ENCODE data around the gene KREMEN1.
"Not testable (repeated sequence)": the region's sequence is repeated elsewhere in the genome, so short reads cannot be mapped to it uniquely, and the experiment has no call there.

KREMEN1 gene

DNA sequence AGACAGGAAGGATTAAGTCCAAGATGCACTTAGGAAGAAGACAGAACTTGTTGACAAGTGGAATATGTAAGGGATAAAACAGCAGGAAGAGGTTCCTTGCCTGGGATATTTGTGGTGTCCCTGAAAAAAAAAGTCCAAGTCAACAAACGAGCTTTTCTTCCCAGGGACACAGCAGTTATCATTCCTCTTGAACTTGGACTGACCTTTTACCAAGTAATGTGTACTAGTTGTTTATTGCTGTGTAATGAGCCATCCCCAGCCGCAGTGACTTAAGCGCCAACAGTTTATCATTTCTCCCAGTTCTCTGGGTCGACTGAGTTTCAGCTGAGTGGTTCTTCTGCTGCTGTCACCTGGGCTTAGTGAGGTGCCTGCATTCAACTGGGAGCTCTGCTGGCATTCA, 37.0 kb downstream of the KREMEN1 start:
- DNase-seq, result no peak

- DNase-seq, result no peak
These were observed 38.1 kb downstream of the KREMEN1 start for GRCh38 chr22:29110946-29111345.

- no peak for DNase-seq
These were observed 39.3 kb downstream of the KREMEN1 start for GRCh38 chr22:29112121-29112520.

DNA sequence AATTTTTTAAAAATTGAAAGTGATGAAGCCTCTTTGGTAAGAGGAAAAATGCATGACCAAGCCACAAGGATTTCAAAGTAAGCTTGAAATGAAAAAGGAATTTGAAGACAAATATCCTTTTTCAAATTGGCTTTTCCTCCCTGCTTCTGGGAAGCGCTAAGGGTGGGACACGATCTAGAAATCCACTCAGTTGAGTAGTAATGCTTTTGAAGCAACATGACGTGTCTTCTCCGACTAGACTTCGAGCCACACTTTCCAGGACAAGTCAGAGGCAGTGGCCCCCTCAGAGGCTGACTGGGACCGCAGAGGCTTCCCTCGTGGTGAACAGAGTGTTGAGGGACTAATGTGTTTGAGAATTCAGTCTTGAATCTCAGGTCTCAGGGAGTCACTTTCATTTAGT, 39.8 kb downstream of the KREMEN1 start:
- DNase-seq, result no peak

- no peak for DNase-seq
These were observed 40.5 kb downstream of the KREMEN1 start for GRCh38 chr22:29113319-29113718.

GRCh38 chr22:29114392-29114791, 41.6 kb downstream of the KREMEN1 start:
- DNase-seq, result no peak

DNA sequence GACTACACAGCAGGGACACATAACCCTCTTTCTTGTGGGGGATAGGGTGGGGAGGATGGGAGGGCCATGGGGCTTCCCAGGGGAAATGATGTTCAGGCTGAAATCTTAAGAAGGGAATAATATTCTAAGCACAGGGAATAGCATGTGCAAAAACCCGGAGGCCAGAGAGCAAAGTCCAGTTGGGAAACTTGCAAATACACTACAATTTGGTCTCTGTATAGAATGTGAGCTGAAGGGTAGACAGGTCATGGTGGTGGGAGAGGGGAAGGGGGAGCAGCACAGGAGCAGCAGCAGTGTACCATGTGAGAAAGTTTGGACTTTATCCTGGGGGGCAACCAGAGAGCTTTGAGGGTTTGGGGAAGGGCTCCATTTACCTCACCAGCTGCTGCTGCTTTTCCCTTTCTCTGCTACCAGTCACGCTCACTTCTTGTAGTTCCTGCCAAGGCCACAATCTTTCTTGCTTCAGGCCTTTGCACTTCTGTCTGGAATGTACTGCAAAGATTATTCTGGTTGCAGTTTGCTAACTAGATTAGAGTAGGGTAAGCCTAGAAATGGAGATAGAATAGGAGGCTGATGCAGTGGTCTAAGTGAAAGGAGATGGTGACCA, 43.0 kb downstream of the KREMEN1 start:
- no peak for DNase-seq

DNA sequence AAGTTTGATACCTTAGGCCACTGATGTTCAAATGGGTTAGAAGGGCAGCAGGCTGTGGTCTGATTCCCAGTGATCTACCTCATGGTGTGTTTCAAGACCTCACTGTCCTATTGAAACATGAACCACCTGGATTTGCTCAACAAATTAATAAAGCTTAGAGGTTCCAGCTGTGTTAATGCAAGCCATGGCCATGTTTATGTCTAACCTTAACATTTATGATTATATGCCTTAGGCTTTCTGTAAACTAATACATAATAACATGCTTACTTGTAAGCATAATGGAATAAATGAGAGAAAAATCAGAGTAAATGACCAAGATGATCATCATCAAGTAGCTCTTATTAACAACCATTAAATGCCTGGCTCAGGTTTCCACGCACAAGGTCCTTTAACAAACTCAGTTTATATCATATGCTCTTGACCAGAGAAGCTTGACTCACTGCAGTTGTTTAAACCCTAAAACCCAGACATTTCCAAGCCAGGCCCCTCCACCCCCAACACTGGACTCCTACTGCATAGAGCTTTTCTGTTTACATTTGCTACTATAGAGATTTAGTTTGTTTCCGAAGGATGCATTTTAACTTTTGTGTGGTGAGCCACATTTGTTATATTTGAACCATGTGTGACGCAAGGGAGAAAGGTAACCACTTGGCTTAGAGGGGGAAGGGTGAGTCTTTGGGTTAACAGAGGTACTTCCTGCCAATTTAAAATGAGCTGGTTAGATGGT, 43.7 kb downstream of the KREMEN1 start:
- DNase-seq, result no peak

DNA sequence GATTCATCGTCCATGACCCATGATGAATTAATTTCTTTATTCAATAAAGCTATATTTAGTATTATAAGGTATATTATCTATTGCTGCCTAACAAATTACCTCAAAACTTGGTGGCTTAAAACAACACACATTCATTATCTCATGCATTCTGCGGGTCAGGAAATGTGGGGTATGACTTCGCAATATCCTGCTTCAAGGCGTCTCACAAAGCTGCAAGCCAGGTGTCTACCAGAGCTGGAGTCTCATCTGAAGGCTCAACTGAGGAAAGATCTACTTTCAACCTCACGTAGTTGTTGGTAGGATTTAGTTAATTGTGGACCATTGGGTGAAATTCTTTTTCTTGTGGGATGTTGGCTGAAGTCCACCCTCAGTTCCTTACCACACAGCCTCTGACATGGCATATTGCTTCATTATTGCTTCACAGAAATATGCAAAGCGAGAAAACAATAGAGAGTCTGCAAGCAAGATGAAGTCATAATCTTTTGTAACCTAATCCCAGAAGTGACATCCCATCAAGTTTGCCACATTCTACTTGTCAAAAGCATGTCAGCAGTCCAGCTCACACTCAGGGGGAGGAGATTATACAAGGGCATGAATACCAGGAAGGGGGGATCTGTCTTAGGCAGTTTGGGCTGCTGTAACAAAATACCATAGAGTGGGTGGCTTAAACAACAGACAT, 45.1 kb downstream of the KREMEN1 start:
- DNase-seq, result no peak

GRCh38 chr22:29120098-29120912, 47.5 kb downstream of the KREMEN1 start:
- DNase-seq, result not testable (repeated sequence)

DNA sequence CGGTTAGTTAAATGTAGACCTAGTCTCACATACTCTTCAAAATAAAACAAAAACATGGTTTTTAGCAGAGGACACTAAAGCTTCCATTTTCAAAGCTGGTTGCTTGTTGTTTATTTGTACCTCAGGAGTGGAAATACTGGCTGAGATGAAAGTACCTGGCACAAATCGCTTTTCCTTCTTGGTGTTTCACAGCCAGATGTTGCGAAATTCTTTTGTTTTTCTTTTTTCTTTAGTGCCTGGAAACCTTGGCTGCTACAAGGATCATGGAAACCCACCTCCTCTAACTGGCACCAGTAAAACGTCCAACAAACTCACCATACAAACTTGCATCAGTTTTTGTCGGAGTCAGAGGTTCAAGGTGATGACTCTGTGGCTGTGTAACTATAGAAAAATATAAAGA, 48.3 kb downstream of the KREMEN1 start:
- no peak for DNase-seq

GRCh38 chr22:29122041-29122440, 49.2 kb downstream of the KREMEN1 start:
- no peak for DNase-seq

DNA sequence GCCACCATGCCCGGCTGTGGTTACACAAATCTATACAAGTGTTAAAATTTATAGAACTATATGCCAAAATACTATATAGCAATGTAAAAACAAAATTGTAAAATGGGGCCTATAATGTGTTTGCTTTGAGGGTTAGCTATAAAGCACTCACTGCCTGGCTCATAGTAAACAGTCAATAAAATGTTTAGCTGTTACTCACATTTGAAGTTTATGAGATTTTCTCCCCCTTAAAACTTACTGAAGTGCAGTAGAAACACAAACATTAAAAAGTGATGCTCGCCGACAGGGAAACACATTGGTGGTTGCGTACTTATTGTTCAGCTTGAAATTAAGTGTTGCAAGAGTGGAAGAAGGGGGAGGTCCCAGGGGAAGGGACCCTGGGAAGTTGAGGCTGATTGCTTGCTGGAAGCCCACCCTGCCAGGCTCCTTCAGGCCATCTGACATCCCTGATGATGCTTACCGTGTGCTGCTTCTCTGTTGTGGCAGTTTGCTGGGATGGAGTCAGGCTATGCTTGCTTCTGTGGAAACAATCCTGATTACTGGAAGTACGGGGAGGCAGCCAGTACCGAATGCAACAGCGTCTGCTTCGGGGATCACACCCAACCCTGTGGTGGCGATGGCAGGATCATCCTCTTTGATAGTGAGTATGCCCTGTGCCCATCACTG, 52.1 kb downstream of the KREMEN1 start:
- DNase-seq, result no peak

GRCh38 chr22:29125443-29125778, 52.6 kb downstream of the KREMEN1 start:
- no peak for DNase-seq

GRCh38 chr22:29125844-29126243, 53.0 kb downstream of the KREMEN1 start:
- DNase-seq, result no peak

GRCh38 chr22:29126670-29127395, 54.0 kb downstream of the KREMEN1 start:
- no peak for DNase-seq

DNA sequence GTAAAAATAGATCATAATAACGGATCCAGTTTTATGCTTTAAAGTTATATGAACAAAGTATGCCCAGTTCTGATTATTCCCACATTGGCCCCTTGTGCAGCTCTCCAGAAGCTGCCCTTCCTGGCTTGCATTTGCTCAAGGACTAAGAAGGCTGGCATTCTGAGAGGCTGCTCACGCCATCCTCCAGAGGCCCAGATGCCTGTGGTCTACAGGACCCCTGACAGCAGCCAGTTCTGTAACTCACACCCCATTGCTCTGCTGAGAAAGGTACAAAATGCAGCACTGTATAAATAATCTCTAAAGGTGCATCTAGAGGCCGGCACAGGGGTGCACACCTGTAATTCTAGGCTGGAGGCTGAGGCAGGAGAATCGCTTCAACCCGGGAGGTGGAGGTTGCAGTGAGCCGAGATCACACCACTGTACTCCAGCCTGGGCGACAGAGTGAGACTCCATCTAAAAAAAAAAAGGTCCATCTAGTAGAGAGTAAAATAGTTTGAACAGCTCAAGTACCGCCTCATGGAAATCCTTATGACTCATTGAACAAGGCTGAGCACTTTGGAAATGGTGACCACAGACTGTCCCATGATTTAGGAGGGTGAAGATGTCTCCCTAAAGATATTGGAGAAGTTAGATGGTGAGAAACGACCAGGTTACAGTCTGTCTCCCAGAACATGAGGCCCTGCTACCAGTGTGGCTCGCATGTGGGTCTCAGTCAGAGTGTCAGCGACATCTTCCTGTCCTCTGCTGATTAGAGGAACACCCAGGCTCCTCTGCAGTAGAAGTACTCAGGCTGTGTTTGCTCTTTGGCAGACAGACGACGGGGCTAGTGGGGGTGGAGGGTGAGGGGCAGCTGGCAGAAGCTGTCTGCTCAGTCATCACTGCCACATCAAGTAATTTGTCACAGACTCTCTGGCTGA, 56.3 kb downstream of the KREMEN1 start:
- no peak for DNase-seq

DNA sequence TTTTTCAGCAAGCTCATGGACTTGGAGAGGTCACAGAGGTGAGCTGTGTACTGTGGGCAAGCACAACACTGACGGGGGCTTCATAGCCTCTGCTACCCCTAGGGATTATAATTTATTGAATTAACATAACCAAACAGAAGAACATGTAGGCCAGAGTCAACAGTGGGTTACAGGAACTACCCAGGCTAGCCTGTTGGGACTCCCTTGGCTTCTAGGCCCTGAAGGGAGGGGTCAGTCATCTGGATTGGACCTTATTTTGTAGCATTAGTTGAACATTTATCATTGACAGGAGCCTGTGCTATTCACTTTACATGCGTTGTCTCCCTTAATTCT, 56.9 kb downstream of the KREMEN1 start:
- DNase-seq, result no peak

GRCh38 chr22:29130476-29130875, 57.6 kb downstream of the KREMEN1 start:
- no peak for DNase-seq

- no peak for DNase-seq
These were observed 60.8 kb downstream of the KREMEN1 start for GRCh38 chr22:29133603-29134133.

DNA sequence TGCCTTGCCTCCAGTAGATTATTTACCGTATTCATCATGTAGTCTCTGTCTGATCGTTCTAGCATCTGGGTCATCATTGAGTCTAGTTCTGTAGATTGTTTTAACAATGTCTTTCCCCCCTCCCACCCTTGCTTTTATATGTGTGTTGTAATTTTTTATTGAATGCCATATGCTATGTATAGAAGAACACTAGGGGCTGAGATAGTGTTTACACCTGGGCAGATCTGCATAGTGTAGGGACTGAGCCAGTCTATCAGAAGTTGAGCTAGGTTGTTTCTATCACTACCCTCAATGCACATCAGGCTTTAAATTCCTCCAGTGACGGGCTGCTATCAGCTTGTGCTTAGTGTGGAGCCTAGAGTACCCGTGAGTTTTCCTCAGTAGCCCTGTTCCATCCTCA, 61.6 kb downstream of the KREMEN1 start:
- no peak for DNase-seq

Data from activated CD4-positive, alpha-beta T cell treated with anti-CD3 and anti-CD28 coated beads, Interleukin-2, amount 50 U/mL, for 4 hours (primary cell).